ENCODE data around the gene FOSL2. TPM values are rescaled to one million over a fixed set of nuclear protein-coding genes. Genes with fewer than 3 reads are reported as not detected.

FOSL2 gene
- total RNA-seq, 1 experiment from 2014 or later, result 141 TPM

DNA sequence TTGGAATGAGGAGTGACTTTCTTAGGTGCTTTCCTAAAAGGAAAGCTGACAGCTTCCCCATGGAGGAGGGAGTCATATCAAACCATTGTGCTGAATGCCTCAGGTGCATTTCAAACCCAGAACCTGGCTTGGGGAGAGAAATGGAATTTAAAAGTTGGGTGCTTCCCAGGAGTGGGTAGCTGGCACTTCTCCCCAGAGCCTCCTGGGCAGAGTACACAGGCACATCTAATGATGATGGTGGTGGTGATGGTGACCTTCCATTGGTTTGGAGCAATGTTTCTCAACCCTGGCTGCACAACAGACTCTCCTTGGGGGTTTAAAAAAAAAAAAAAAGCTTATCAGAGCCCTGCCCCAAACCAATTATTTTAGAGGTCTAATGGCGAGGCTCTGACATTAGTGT is 8.3 kb downstream of the FOSL2 start:
- POLR2A ChIA-PET, result interaction anchor here (0.6 to 5.2 kb wide), 19 partner anchors 8 to 690 kb away, joined by 3 to 42 read pairs (median 5); partner anchors contain the start of gene FOSL2
- intact Hi-C loops (cut with micrococcal nuclease), result no loop called here
- BruUV-seq (replicated peaks), result no TSS peak
- Mint-ChIP-seq H3K27me3 (ENCODE audit: insufficient read depth, unreplicated experiment) (no peaks in the 10 kb centered on the region), H3K36me3 (ENCODE audit: insufficient read depth, unreplicated experiment) (no peaks in the 10 kb centered on the region), H3K4me3 (ENCODE audit: unreplicated experiment) (peak overlapping the region; percentile 46), H3K4me1 (ENCODE audit: insufficient read depth, unreplicated experiment) (peaks cover 49% of the 10 kb centered on the region), H3K27ac (ENCODE audit: low read depth, unreplicated experiment) (peak overlapping the region; percentile 25), H3K9me3 (ENCODE audit: unreplicated experiment) (no peaks in the 10 kb centered on the region)
- DNase-seq (ENCODE audit: unreplicated experiment), result no peak
- TF ChIP-seq, protein P1, sequence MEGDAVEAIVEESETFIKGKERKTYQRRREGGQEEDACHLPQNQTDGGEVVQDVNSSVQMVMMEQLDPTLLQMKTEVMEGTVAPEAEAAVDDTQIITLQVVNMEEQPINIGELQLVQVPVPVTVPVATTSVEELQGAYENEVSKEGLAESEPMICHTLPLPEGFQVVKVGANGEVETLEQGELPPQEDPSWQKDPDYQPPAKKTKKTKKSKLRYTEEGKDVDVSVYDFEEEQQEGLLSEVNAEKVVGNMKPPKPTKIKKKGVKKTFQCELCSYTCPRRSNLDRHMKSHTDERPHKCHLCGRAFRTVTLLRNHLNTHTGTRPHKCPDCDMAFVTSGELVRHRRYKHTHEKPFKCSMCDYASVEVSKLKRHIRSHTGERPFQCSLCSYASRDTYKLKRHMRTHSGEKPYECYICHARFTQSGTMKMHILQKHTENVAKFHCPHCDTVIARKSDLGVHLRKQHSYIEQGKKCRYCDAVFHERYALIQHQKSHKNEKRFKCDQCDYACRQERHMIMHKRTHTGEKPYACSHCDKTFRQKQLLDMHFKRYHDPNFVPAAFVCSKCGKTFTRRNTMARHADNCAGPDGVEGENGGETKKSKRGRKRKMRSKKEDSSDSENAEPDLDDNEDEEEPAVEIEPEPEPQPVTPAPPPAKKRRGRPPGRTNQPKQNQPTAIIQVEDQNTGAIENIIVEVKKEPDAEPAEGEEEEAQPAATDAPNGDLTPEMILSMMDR (IDR thresholded peaks at IDR 0.05; ENCODE audit: unreplicated experiment), result no peak
- CTCF ChIA-PET, result interaction anchor here (0.6 to 1.5 kb wide), 12 partner anchors 52 to 698 kb away, joined by 3 to 7 read pairs (median 4); no protein-coding TSS in a partner anchor

- ChIA-PET POLR2A (interaction anchor here (0.6 to 5.2 kb wide), 22 partner anchors 8 to 690 kb away, joined by 3 to 42 read pairs (median 5); partner anchors contain the start of gene FOSL2), CTCF (interaction anchor here (0.6 to 1.3 kb wide), 11 partner anchors 13 to 697 kb away, joined by 3 to 7 read pairs (median 4); no protein-coding TSS in a partner anchor)
- DNase-seq (ENCODE audit: unreplicated experiment), result no peak
- H3K4me1 Mint-ChIP-seq (ENCODE audit: insufficient read depth, unreplicated experiment), result peaks cover 49% of the 10 kb centered on the region
- H3K27me3 Mint-ChIP-seq (ENCODE audit: insufficient read depth, unreplicated experiment), result no peaks in the 10 kb centered on the region
- no peaks in the 10 kb centered on the region for H3K9me3 Mint-ChIP-seq (ENCODE audit: unreplicated experiment)
- no peaks in the 10 kb centered on the region for H3K36me3 Mint-ChIP-seq (ENCODE audit: insufficient read depth, unreplicated experiment)
- intact Hi-C loops (cut with micrococcal nuclease), result no loop called here
- peak overlapping the region; percentile 32 for H3K27ac Mint-ChIP-seq (ENCODE audit: low read depth, unreplicated experiment)
- peak overlapping the region; percentile 46 for H3K4me3 Mint-ChIP-seq (ENCODE audit: unreplicated experiment)
- BruUV-seq (replicated peaks), result no TSS peak
- TF ChIP-seq, protein P1 (IDR thresholded peaks at IDR 0.05; ENCODE audit: unreplicated experiment), result no peak
Observed at GRCh38 chr2:28401411-28401810, 8.8 kb downstream of the FOSL2 start.

DNA sequence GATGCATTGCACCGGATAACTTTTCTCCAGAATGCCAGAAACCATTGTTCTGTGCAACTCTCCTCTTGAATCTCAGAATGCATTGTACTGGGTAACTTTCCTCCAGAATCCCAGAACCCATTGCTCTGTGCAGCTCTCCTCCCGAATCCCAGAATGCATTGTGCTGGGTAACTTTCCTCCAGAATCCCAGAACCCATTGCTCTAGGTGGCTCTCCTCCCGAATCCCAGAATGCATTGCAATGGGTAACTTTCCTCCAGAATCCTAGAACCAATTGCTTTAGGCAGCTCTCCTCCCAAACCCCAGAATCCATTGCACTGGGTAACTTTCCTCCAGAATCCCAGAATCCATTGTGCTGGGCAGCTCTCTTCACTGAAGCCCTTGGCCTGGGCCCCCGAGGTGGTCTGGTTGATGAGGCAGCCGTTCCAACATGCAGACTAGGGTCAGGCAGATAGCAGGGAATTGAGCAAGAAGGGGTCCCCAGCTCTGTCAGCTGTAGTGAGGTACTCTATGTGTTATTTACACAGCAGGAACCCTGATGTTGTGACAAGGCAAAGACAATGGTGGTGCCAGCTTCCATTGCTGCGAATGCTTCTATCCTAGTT is 9.4 kb downstream of the FOSL2 start:
- intact Hi-C loops (cut with micrococcal nuclease), result no loop called here
- POLR2A ChIA-PET, result interaction anchor here (0.7 to 5.2 kb wide), 14 partner anchors 9 to 697 kb away, joined by 3 to 42 read pairs (median 6); partner anchors contain the start of gene FOSL2
- no TSS peak for BruUV-seq (replicated peaks)
- DNase-seq (ENCODE audit: unreplicated experiment), result no peak
- CTCF ChIA-PET, result interaction anchor here (0.6 to 2.1 kb wide), 4 partner anchors 13 to 698 kb away, joined by 3 to 8 read pairs (median 4); no protein-coding TSS in a partner anchor
- H3K36me3 Mint-ChIP-seq (ENCODE audit: insufficient read depth, unreplicated experiment), result no peaks in the 10 kb centered on the region
- H3K4me1 Mint-ChIP-seq (ENCODE audit: insufficient read depth, unreplicated experiment), result peaks cover 49% of the 10 kb centered on the region
- TF ChIP-seq, protein P1 (IDR thresholded peaks at IDR 0.05; ENCODE audit: unreplicated experiment), result no peak
- H3K9me3 Mint-ChIP-seq (ENCODE audit: unreplicated experiment), result no peaks in the 10 kb centered on the region
- H3K27me3 Mint-ChIP-seq (ENCODE audit: insufficient read depth, unreplicated experiment), result no peaks in the 10 kb centered on the region
- H3K4me3 Mint-ChIP-seq (ENCODE audit: unreplicated experiment), result peak overlapping the region; percentile 46
- H3K27ac Mint-ChIP-seq (ENCODE audit: low read depth, unreplicated experiment), result peak overlapping the region; percentile 32

DNA sequence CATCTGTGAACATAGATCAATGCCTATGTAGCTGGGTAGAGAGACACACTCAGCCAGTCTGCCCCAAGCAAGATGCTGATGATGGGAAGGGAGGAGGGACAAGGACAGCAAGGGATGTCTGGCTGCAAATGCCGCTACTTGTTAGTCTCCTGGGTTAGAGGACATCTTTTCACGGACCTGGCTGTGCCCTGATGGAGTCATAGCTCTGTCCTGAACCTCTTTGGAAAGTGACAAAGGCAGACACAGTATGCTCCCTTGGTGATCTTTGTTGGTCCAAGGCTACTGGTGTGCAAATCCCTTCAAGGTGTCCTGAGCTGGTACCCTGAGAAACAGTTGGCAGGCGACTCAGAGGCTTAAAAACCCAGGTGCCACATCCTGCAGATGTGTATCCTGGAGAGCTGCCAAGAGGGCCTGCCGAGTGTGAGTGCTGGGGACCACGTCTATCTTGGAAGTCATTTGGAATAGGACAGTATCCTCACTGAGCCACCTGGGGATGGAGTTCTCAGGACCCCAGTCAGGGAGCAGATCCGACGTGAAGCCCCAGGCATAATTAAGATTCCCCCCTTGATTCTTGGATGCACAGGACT is 10.8 kb downstream of the FOSL2 start:
- peaks cover 50% of the 10 kb centered on the region for H3K4me1 Mint-ChIP-seq (ENCODE audit: insufficient read depth, unreplicated experiment)
- H3K9me3 Mint-ChIP-seq (ENCODE audit: unreplicated experiment), result no peaks in the 10 kb centered on the region
- no peak for DNase-seq (ENCODE audit: unreplicated experiment)
- TF ChIP-seq, protein P1 (IDR thresholded peaks at IDR 0.05; ENCODE audit: unreplicated experiment), result no peak
- H3K27me3 Mint-ChIP-seq (ENCODE audit: insufficient read depth, unreplicated experiment), result no peaks in the 10 kb centered on the region
- peak overlapping the region; percentile 59 for H3K27ac Mint-ChIP-seq (ENCODE audit: low read depth, unreplicated experiment)
- intact Hi-C loops (cut with micrococcal nuclease), result no loop called here
- no TSS peak for BruUV-seq (replicated peaks)
- ChIA-PET CTCF (interaction anchor here (0.8 to 2.1 kb wide), 3 partner anchors 334 to 700 kb away, joined by 3 to 8 read pairs (median 3); no protein-coding TSS in a partner anchor), POLR2A (interaction anchor here (0.7 to 5.2 kb wide), 12 partner anchors 10 to 698 kb away, joined by 3 to 42 read pairs (median 4); partner anchors contain the start of gene FOSL2)
- peak overlapping the region; percentile 14 for H3K4me3 Mint-ChIP-seq (ENCODE audit: unreplicated experiment)
- H3K36me3 Mint-ChIP-seq (ENCODE audit: insufficient read depth, unreplicated experiment), result no peaks in the 10 kb centered on the region

Measured in MCF 10A (cell line).